HG03045 (cell line): ENCODE data around the gene MTCL3.

ENCODE experiments used
- ATAC-seq: cut with Tn5 transposase; IDR thresholded peaks from one replicate; pipeline ENCODE4 v1.9.1; 2021; ENCODE audit warnings: mild to moderate bottlenecking, moderate library complexity; ENCODE audit not compliant: unreplicated experiment

The MTCL3 gene

DNA sequence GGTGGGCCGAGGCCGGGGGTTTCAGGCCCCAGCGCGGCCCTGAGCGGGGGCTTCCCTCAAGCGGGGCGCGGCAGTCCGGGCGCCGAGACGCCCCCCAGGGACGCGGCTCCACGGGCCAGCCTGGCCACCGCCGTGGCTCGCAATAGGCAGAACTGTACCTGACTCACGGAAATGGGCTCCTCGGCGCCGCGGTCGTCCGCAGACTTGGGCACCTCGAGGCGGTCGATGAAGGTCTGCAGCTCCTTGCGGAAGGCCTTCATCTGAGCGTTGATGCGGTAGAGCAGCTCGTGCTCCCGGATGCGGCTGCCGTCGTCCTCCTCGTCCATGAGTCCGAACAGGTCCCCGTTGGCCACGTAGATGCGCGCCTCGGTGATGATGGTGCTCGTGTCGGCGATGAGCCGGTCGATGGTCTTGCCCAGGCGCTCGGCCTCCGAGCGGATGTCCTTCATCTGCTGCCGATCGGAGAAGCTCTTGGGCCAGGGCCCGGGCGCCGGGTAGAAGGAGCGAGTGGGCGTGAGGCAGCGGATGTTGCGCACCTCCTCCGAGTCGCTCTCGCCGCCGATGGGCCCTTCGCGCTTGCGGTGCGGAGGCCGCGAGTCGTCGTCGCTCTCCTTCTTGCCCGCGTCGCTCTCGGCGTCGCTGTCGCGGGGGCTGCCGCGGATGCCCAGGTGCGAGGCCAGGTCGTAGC is 43.9 kb downstream of the MTCL3 start:
- ATAC-seq: no peak

DNA sequence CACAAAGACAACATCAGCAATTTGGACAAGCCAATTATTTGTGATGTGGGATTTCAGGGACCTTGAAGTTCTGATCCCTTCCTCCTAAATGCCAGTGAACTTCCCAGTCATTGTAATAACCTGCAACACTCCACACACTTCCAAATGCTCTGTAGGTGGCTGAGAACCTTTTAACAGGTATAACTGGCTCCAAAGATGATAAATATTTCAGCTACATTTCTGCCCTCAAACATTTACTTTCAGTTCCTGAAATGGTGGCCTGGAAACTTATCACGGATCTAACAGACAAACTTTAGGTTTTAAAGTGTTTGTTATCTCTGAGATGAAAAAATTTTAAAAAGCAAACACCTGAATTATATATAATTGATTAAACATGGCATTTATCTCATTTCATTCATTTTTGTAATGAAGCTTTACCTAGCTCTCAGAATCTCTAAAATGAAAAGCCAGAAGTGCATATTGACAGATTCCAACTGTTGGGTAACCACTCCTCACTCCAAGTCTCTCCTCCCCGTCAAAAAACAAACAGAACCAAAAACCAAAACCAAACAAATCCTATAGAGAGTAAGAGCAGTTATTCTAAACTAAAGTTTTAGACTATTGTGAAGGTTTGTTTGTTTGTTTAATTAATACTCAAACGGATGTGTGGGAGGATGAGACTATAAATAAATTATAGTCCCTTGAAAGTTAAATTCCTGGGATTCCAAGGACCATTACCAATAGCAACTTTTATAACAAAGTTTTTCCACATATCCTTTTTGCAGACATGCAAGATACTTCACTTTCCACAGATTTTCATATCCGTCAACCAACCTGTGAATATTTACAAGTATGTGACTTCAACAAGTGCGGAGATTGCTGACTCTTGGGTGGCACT is 47.5 kb downstream of the MTCL3 start:
- ATAC-seq: no peak

DNA sequence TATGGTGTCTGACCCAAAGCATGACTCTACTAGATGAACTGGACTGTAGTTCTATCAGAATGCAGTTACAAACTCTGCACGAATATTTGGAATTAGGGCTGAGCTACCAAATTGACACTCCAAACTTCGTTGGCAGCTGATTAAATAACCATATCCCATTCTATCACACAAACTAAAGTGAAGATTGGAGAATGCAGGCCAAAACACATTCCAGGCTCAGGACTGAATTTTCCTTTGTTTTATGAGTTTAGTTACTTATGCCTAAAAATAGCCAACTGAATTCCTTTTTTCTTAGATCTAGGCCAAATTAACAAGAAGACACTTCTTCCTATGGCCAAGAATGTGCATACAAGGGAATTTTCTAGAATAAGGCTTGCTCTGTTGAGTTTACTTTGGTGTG is 50.2 kb downstream of the MTCL3 start:
- ATAC-seq: no peak

DNA sequence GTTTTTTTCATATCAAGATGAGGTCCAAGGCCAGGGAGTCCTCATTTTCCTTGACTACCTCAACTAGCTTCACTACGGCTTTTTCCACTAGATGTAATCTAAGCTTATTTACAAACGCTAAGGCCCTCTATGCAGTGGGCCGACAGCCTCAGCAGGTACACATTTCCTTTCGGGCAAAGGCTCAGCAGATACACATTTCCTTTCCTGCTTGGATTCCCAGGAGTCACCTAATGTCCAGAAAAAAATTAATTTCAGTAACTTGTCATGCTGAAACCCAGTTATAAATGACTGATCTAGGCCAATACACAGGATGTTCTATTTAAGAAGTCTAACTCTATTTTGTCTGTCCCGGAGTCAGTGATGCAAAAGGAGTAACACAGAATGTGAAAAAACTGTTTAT is 52.7 kb downstream of the MTCL3 start:
- no peak for ATAC-seq

DNA sequence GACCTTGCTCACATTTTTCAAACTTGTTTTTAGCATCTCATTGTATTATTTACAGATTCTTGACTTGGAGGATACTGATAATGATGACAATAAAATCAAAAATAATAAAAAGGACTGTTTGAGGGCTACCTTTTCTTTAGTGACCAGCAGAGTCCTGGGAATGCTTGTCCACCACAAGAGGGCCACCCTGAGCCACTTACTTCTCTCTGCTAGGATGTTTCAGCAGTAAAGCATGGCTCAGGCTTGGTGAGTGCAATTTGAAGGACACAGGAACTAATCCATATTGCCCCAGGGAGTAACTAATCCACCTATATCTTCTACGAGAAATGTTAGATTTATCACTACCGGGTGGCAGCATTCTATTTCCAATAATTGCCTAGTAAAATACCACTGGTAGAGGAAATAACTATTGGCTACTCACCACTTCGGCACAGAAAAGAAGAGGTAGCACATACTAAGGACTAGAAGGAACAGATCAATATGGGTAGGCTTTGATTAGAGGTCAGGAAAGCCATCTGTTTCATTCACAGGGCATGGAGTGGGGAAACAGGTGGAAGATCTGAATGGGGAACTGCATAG is 54.2 kb downstream of the MTCL3 start:
- ATAC-seq: peak; percentile 79

DNA sequence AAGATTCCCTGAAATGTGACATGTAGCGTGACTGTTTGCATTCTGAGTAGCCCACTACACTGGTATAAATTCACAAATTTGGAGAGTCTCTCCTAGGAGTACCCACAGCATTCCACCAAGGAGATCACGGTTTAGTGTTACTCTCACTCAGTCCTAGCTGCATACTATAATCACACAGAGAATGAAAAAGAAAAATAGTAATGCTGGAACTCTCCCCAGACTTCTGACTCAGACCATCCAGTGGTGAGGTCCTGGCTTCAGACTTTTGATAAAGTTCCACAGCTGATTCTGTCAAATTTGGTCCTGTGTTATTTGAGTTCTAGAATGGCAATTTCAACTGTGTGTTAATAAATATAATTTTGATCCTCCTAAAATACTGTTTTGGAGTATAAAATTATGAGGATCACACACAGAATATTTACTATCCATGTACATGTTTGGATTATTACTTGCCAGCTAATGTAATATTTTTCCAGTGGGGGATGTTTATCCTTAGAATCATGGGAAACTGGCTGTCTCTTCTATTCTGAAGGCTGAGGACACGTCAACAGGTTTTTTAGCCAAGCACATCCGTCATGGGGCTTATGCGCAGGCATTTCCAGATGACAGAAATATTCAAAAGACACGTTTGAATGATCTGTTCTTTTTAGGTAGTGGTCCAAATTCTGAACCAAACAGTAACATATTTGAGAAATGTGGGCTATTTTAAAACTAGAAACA is 54.8 kb downstream of the MTCL3 start:
- ATAC-seq: no peak

DNA sequence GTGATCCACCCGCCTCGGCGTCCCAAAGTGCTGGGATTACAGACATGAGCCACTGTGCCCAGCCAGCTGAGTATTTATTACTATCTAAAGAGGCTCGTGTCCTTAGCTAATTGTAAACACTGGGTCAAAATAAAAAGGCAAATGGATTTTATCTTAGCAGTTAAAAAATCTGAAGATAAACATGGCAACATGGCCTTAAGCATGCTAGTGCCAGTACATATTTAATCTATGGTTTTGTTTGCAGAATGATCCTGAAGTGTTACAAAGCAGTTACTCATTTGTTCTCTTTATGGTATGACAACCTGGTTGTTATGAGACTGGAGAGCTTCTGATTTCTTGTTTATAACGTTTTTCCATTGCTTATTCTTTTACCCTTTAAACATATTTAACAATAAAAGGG is 56.1 kb downstream of the MTCL3 start:
- ATAC-seq: no peak

DNA sequence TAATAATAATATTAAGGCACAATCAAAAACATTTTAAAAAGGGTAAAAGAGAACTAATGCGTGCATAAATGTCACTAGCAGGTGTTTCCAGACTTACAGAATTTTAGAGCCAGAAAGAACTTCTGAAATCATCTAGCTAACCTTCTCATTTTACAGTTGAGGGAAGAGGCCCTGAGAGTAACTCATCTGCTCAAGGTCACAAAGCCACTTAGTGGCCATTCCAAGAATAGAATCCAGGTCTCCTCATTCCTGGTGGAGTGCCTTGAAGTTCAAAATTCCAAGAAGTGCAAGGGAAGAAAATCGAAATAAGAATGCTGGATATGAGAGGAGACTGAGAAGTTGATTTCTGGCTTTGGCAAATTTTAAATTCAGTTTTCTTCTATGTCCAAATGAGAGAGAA is 56.8 kb downstream of the MTCL3 start:
- ATAC-seq: no peak

DNA sequence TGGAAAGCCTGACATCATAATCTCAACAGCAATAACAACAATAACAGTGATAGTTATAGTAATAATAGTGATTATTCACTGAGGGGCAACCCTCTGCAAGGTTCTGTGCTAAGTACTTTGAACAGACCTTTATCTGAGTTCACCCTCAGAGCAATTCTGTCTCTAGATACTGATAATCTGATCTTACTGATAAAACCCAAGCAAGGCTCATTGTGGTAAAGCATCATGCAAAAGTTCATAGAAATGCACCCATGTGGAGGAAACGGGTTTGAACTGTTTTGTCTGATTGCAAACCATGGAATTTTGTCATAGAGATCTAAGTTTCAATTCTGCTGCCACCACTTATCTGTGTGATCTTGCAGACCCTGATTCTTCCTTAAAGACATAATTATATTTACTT is 58.7 kb downstream of the MTCL3 start:
- no peak for ATAC-seq

DNA sequence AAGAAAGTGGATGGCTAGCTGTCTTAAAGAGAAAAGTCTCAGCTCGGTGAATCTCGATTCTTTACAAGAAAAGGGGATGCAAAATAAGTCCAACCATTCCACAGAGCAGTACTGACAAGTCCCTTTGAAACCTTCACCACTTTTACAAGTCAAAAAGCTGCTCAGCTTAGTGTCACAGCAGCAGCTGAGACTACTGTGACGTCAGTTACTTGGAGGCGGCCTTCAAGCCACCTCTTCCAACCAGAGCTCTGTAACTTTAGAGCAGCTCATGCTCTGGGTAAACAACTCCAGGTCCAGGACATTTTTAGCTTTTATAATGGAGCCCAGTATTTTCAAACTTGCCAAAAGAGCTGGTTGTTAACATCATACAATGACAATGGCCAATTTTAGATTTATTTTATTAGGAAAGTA is 59.9 kb downstream of the MTCL3 start, which contains the start of gene KIAA0408:
Gene KIAA0408 (minus strand): TSS at position 159 of the 411 bp plus-strand sequence. CDS start 5,408 bp downstream, outside the sequence.
- no peak for ATAC-seq

DNA sequence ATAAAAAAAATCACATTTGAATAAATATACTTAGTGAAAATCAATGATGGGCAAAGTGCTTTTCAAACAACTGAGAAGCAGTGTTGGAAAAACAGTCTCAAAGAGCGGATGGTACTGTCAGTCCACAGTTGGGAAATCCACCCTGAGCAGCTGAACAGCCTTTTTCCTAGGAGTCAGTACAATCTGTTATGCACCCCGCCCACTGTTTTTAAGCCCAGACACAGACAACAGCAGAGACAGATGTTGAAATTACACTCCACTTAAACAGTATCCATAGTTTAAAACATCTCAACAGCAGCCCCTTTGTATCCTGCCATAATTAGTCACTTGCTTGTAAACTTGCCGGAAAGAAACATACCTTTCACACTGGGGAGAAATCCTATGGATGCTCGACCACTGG is 60.3 kb downstream of the MTCL3 start:
- no peak for ATAC-seq

DNA sequence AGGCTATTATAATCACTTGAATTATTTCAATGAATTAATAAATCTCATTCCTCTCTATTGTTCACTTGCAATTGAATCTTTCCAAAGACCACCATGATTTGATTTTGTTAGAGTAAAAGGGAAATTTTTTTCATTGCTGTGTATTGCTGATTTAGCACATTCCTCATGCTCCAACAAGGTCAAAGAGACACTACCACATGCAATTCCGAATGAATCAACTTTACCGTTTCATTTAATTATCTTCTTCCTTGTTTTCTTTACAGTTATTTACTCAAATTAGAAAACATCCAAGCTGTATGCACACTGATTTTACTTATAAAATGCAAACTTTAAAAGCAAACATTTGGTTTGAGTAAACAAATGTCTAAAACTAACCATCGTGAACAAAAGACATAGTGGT is 60.9 kb downstream of the MTCL3 start:
- no peak for ATAC-seq

DNA sequence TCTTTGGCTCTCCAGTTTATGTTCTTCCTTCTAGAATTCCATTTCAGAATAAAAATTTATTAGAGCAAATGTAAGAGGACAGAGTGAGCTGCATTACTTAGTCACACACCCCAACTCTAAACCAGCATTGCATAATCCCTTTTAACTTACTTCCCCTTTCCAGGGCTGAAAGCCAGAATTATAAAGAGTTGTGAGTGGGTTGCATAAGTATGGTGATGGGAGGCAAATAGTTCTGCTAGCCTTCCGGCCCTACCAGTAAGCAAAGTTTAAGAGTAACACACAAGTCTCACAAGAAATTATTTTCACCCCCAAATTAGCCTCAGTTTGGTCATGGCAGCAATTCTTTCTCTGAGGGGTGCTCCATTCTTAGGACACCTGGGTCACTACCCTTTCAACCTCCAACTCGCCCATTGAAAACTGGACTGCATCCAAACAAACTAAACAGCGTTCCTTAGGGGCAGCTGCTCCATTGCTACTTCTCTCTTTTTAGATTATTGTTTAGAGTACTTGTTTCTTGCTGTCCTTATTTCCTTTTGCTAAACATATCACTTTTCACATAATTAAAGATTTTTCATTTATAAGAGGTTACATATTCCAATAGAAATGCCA is 61.6 kb downstream of the MTCL3 start:
- no peak for ATAC-seq

DNA sequence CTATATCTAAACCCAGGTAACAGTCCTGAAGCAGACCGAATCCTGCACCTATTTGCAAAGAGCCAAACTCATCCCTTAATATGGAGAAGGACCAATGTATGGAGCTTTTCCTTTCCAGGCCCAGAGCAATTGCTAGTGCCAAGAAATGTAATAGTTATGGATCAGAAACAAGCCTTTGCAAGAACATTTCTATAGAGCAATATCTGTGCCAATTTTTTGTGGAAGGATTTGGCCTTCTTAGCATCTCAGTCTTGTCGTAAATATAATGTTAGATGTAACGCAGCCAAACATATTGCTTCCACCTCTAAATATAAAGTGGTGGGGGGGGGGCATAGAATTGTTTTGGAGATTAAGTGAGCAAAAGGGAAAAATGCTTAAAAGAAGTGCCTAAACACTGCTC is 62.7 kb downstream of the MTCL3 start:
- ATAC-seq: no peak

DNA sequence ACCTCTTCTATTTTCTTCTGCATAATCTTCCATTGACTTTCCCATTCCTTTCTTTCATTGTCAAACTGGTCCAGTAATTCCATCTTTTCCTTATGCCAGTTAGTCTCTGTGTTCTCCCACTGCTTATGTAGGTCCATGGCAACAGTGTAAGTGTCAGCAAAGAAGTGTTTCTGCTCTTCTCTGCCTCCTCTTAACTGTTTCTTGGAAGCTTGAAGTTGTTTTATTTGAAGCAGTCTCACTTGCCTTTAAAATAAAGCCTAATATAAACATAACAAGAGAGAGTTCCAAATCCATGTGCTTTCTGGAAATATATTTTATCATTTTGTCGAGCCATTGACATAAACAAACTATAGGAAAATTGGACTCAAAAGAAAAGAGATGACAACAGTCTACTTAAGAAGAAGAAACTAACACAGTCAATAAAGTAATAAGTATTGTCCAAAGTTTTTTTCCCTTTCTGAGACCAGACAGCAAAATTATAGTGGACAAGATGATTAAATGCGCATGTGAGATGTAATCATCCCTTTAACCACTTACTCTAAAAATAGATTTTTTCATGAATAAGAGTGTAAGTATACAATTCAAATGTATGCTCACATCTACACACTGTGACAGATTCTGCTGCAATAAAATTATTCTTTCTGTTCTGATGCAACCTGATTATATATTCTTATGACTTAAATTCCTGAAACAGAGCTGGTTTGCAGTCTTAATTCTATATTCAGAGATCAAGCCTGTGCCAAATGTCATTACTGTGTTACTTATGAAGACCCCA is 65.1 kb downstream of the MTCL3 start:
- ATAC-seq: no peak

DNA sequence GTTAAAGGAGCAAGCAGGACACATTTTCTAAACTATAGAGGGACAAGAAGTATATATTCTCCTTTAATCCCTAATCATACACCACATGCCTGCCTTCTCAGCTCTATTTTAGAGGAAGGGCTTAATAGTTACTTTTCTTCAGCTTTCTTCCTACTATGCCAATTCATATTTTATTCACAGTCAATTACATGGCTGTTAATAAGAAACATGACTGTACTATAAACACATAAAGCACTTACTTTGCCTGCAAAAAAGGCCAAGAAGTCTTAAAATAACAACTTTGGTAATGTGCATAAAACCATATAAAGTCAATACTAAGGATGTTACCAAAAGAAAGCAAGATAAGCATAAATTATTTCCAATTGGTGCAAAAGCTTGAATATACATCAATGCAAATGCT is 66.3 kb downstream of the MTCL3 start:
- no peak for ATAC-seq

DNA sequence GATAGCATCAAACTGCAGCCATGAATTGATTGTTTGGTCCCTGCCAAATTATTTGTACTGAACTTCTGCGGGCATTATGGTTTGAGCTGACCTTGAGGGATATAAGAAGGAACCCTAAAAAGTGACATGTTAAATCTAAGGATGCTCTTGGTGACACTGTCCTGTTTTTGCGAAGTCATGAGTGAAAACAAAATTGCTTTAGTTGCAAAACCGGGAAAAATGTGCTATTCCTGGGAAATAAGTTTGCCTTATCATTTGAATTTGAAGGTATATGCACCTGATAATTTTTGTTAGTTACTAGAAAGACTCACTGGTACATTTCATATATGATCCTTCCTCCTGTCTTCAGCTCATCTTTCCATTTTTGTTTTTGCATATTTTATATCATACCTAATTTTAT is 67.7 kb downstream of the MTCL3 start:
- ATAC-seq: no peak

DNA sequence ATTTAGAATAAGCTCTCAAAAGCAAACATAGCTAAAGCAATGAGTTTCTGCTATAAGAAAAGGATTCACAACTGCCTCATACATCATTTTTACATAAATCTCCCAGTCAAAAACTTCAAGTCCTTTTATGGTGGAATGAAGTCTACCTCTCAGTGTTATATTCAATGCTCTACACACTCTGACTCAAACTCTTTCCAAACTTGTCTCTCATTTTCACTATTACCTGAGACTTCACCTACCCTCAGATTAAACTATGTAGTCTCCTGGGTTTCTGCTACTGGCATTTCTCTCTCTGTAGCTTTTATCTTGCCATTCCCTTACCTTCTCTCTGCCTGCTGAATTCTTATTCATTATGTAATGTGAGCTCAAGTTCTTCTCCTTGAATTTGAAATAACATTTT is 71.4 kb downstream of the MTCL3 start:
- no peak for ATAC-seq

DNA sequence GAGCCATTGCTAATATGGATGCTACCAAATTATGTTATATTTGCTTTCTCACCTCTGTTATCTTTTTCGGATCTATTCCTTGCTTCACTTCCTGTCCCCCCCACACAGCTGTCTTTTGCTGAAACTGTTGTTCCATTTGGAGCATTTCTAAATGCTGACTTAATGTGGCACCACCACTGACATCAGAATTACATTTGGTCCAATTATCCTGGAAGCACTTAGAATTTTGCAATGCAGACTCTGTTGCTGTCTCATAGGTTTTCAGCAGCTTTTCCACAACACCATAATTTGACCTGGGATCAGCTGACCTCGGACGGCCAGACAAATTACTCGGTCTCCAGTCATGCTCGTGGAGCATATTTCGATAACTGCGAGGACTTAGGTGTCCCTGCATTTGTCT is 72.8 kb downstream of the MTCL3 start:
- ATAC-seq: no peak

DNA sequence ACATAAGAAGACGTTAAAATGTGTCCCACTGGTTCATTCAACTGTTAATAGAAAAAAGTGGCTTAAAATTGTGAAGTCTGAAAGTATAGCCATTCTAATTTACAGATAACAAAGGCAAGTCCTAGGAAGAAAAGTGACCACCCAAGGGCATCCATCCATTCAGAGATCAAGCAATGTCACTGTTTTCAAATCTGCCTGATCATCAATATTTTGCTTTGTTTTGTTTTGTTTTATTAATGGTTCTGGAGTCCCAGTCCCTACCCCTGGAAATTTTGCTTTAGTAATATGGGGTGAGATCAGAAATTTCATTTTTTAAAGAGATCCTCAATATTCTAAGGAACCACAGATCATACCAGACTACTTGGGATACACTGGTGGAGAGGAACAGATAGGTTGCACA is 77.3 kb downstream of the MTCL3 start:
- no peak for ATAC-seq
